SH-SY5Y (cell line): ENCODE results near the gene SYNE4.

ENCODE experiments used
- GATA2 ChIP-seq: IDR thresholded peaks from 2 replicates; pipeline ENCODE4 v1.6.1; 2011; ENCODE audit warnings: mild to moderate bottlenecking, low read depth, low read length
- GATA3 ChIP-seq: IDR thresholded peaks from 2 replicates; pipeline ENCODE4 v1.6.1; 2011; ENCODE audit warnings: low read depth, mild to moderate bottlenecking, low read length, moderate library complexity

DNA sequence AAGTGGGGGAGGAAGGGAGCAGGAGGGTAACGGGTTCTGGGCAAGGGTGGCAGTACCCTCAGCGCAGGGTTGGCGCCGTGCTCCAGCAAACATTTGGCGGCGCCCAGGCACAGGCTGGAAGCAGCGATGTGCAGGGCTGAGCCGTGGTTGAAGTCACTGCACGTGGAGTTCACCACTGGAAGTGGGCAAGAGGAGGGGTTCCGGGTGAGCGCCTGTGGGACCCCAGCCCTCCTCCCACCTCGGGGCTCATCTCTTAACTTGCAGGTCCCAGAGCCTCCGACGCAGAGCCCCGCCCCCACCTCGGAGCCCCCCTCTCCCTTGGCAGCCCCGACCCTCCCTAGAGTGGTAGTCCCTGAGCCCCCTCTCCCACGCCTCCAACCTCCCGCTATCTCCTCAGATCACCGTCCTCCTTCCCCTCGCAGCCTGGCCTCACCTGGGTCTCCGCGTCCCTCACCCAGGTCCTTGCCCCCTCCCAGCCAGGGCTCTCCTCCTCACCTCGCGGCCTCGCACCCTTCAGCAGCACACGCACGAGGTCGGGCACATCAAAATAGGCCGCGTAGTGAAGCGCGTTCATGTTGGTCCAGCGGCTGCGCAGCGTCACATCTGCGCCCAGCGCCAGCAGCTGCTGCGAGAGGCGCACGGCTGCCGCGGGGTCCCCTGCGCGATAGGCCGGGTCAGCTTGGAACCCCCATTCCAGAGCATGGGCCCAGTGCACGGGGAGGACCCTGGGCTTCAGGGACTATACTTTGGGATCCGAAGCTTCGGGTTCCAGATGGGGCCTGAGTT lies 17.7 kb upstream of the SYNE4 start:
- TF ChIP-seq GATA3 (no peak), GATA2 (no peak)
